Measurements from ENCODE around the gene VAV1. TPM values are rescaled to one million over a fixed set of nuclear protein-coding genes. Genes with fewer than 3 reads are reported as not detected.

Gene VAV1
- total and polyA plus RNA-seq, 2 donors (not counting 3 experiments of a cell fraction or from before 2014, with no cell fraction given): not detected

DNA sequence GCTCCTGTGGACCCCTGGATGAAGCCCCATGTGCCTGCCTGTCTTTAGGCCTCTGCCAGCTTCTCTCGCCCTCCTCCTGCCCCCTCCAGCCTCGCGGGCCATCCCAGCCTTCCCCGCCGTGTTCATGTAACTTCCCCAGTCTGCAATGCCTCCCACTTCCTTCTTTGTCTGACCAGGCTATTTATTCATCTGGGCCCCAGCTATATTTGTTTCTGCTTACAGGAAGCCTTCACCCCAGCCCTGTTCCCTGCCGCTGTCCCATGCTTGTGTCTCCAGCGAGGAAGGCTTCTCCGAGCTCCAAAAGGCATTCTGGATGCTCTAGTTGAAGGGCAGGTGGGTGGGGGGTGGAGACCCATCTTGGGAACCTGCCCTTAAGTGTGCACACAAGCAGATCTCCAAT is 44.2 kb upstream of the VAV1 start:
- Histone ChIP-seq H2AFZ (ENCODE audit: low read depth, low read length) (peak overlapping the region; percentile 54), H3K79me2 (ENCODE audit: control insufficient read depth, insufficient read depth, low read length) (no peaks in the 10 kb centered on the region), H4K20me1 (replicated peaks; ENCODE audit: control insufficient read depth, extremely low read depth, insufficient read depth, low read length) (no peaks in the 10 kb centered on the region), H3K9ac (replicated peaks; ENCODE audit: extremely low read depth, insufficient read depth, low read length) (no peak overlapping the region), H3K9me3 (replicated peaks; ENCODE audit: control insufficient read depth, insufficient read depth, low read length) (no peaks in the 10 kb centered on the region), H3K27me3 (ENCODE audit: control insufficient read depth in 2 of 2, insufficient read depth in 2 of 2, low read length in 2 of 2) (no peaks in the 10 kb centered on the region), H3K4me3 (replicated peaks in 1 of 3; ENCODE audit: insufficient read depth in 1 of 3, low read depth in 1 of 3, low read length in 3 of 3) (no peak overlapping the region), H3K27ac (ENCODE audit: insufficient read depth, low read depth, low read length) (no peak overlapping the region), H3K4me1 (ENCODE audit: control insufficient read depth, extremely low read depth, insufficient read depth, low read length) (no peaks in the 10 kb centered on the region), H3K36me3 (ENCODE audit: control insufficient read depth in 2 of 2, extremely low read depth in 1 of 2, insufficient read depth in 2 of 2, low read length in 2 of 2) (peaks cover 0 to 5% of the 10 kb centered on the region in 2 experiments), H3K4me2 (ENCODE audit: insufficient read depth, low read length) (no peak overlapping the region), H3K9me1 (replicated peaks; ENCODE audit: control insufficient read depth, extremely low read depth, insufficient read depth, low read length) (no peaks in the 10 kb centered on the region)
- no TSS peak for BruUV-seq (replicated peaks)
- ChIA-PET POLR2A (no interaction called here), CTCF (interaction anchor here (1.1 kb wide), 1 partner anchor 8 kb away, joined by 3 read pairs; no protein-coding TSS in a partner anchor)
- FAIRE-seq (no peak), DNase-seq (ENCODE audit: low read depth, low spot score) (peak; percentile 40)
- intact Hi-C loops (cut with micrococcal nuclease): no loop called here
- dilution Hi-C loops (cut with MboI; ENCODE audit: extremely low pct_ligation_motif_present, low sequenced_read_pairs): no loop called here
- TF ChIP-seq POLR2AphosphoS5 (IDR thresholded peaks at IDR 0.05; ENCODE audit: insufficient read depth, low read depth, low read length) (no peak), FOS (IDR thresholded peaks at IDR 0.05; ENCODE audit: borderline replicate concordance, insufficient read depth, low read length) (no peak), MYC (IDR thresholded peaks at IDR 0.05; ENCODE audit: low read depth, low read length) (no peak), EZH2 (IDR thresholded peaks at IDR 0.05; ENCODE audit: borderline replicate concordance, low read depth, low read length, severe bottlenecking) (no peak), CTCF (IDR thresholded peaks at IDR 0.05; ENCODE audit: extremely low read depth in 1 of 2, insufficient read depth in 1 of 2, low read depth in 1 of 2, low read length in 2 of 2) (no peak), POLR2A (IDR thresholded peaks at IDR 0.05; ENCODE audit: low read depth, low read length) (no peak), GATA2 (IDR thresholded peaks at IDR 0.05; ENCODE audit: insufficient read depth, insufficient read length, low read depth, low read length) (no peak), JUN (IDR thresholded peaks at IDR 0.05; ENCODE audit: borderline replicate concordance, insufficient read depth, insufficient read length, low read depth) (no peak)
- TF ChIP-seq, protein P1, sequence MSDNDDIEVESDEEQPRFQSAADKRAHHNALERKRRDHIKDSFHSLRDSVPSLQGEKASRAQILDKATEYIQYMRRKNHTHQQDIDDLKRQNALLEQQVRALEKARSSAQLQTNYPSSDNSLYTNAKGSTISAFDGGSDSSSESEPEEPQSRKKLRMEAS (IDR thresholded peaks at IDR 0.05; ENCODE audit: insufficient read depth, insufficient read length): no peak
